HL-60/S4 treated with retinoic acid at 250 ng/mL for 4 days and 3 days (cell line): ENCODE measurements around the gene NCBP2L.
"Not testable (repeated sequence)": the region's sequence is repeated elsewhere in the genome, so short reads cannot be mapped to it uniquely, and the experiment has no call there.

Source experiments
- in situ Hi-C: fragments of 300-500 bp; cut with MboI; formaldehyde crosslinking; loops from 2 replicates; pipeline ENCODE4 v1.7.0; 2022; ENCODE audit warnings: low sequenced_read_pairs

The NCBP2L gene

GRCh38 chrX:107804427-107804826 lies 26.9 kb downstream of the NCBP2L start:
- in situ Hi-C loops = no loop called here

- in situ Hi-C loops = no loop called here
Observed at GRCh38 chrX:107805179-107805578, 27.6 kb downstream of the NCBP2L start.

GRCh38 chrX:107810053-107810452 lies 32.5 kb downstream of the NCBP2L start:
- in situ Hi-C loops = not testable (repeated sequence)

DNA sequence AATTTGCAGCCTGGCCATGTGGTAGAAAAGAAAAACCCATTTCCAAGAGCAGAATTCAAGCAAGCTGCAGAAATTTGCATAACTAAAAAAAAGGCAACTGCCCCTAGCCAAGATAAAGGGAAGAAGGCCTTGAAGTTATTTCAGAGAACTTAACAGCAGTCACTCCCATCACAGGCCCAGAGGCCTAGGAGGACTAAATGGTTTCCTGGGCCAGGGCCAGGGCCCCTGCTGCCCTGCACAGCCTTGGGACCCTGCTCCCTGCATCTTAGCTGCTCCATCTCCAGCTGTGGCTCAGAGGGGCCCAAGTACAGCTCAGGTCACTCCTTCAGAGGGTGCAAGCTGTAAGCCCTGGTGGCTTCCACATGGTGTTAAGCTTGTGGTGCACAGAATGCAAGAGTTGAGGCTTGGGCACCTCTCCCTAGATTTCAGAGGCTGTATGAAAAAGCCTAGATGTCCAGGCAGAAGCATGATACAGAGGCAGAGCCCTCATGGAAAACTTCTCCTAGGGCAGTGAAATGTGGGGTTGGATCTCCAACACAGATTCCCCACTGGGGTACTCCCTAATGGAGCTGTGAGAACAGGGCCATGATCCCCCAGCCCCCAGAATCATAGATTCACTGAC lies 41.5 kb downstream of the NCBP2L start:
- in situ Hi-C loops = no loop called here

- in situ Hi-C loops = no loop called here
Observed at GRCh38 chrX:107823042-107823441, 45.5 kb downstream of the NCBP2L start.

DNA sequence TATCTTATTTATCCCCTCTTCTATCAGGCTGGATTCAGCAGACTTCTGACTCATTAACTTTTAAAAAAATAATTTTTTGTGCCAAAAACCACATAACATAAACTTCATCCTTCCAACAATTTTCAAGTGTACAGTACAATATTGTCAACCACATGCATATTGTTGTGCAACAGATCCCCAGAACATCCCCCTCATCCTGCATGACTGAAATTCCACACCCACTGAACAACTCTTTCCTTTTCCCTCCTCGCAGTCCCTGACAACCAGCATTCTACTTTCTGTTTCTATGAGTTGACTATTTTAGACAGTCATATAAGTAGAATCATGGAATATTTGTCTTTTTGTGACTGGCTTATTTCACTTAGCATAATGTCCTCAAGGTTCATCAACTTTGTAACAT lies 45.9 kb downstream of the NCBP2L start:
- in situ Hi-C loops = no loop called here

DNA sequence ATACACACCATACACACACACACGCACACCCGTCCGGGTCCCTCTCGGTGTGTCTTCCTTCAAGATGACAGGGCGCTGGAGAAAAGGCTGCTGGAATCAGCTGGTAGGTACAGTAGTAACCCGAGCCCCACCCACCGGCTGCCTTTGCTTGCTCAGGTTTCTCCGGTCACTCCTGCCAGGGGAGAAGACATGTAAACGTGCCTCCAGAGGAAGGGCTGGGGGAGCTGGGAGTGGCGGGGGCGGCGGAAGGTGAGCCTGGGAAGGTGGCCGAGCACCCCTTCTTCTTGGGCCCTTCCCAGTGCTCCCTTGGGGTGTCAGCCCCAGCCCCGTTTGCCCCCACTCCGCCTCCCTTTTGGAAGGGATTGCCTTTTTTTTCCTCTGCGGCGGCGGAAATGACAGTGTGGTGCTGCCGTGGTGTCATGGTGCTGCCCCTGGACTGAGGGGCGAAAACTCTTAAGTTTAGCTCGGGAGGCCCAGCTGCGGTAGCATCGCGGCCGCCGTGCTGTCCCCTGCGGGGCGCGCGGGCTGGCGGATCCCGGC lies 48.2 kb downstream of the NCBP2L start, which contains the start of gene MID2:
TSS of gene MID2 (plus strand) at position 169 of the 540 bp plus-strand sequence. CDS start 561 bp downstream, outside the sequence.
- in situ Hi-C loops = no loop called here

- in situ Hi-C loops = no loop called here
Observed at GRCh38 chrX:107826238-107827029, 48.9 kb downstream of the NCBP2L start.

DNA sequence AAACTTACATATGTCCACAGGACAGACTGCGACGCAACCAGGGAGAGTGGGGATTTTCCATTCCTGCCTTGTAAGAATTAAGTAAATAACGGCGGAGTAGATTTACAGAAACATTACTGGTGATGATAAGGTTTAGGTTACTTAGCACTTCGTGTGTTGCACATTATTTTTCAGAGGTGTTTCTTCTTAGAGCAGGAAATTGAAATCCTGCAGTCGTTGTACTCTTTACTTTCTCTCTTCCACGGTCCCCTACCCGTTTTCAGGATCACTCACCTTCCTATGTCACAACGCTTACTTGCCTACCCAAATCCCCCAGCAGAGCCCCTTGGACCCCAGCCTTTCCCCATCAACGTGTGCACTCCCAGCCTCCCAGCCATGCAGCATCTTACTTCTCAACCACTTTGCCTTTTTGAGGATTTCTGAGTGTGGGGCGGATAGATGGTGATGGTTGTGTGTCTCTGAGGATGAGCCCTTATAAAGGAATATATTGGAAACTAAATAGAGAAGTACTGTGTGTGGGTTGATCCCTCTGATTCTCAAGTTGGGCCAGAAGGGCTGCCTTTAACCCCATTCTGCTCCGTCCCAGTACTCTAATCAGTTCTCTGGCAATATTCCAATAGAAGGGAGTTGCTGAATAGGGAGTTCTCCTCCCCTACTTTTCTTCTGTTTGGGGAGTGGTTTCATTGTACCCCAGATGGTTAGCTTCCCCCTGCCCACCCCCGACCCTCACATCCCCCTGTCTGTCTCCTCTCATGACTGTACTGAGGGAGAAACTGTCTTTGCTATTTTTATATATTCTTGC lies 49.7 kb downstream of the NCBP2L start:
- in situ Hi-C loops = no loop called here

- in situ Hi-C loops = no loop called here
Observed at GRCh38 chrX:107827852-107828251, 50.3 kb downstream of the NCBP2L start.

DNA sequence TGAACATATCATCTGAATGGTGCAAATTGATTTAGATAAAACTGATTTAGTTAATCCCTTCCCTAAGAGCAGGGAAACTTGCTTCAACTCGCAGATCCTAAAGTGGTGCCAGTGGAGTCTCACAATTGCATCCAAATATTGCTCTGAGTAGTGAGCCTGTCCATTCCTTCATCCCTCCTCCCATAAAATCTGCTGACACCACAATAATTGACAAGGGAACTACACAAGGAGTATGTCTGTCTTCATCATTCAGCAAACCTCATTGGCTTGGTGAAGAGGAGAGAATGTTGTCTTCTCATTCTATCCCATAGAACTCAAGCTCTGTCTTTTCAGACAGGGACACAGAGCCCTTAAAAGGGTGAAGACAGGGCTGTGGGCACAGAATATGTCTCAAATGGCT lies 52.3 kb downstream of the NCBP2L start:
- in situ Hi-C loops = no loop called here

- in situ Hi-C loops = no loop called here
Observed at GRCh38 chrX:107831071-107831730, 53.7 kb downstream of the NCBP2L start.

- in situ Hi-C loops = no loop called here
Observed at GRCh38 chrX:107834275-107835201, 57.0 kb downstream of the NCBP2L start.

DNA sequence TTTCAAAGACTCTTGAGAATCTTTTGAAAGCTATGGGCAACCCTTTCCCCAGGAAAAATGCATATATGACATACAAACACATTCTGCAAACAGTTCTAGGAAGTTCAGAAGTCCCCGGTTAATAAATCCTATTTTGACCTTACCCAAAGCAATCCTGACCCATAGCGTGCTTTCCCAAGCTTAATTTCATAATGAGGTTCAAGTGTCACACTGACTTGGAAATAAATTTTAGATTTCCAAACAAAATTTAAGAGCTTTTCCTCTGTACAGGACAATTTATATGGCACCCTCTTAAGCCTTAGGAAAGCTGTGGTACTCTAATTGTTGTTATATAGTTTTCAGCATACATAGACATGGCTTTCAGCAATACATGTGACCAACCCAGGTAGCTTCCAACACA lies 59.4 kb downstream of the NCBP2L start:
- in situ Hi-C loops = no loop called here

- in situ Hi-C loops = no loop called here
Observed at GRCh38 chrX:107840971-107841370, 63.4 kb downstream of the NCBP2L start.

- in situ Hi-C loops = no loop called here
Observed at GRCh38 chrX:107842715-107843400, 65.3 kb downstream of the NCBP2L start.
